HK-2 (cell line): ENCODE results near the gene VAV3.
"Not testable (repeated sequence)": the region's sequence is repeated elsewhere in the genome, so short reads cannot be mapped to it uniquely, and the experiment has no call there.

Source experiments
- DNase-seq: peaks from one replicate; pipeline ENCODE4 v3.0.0-alpha.2; 2018; ENCODE audit not compliant: unreplicated experiment

Gene VAV3

GRCh38 chr1:107741242-107741641 lies 223.7 kb downstream of the VAV3 start:
- DNase-seq: no peak

GRCh38 chr1:107740579-107740978 lies 224.4 kb downstream of the VAV3 start:
- DNase-seq: no peak

- no peak for DNase-seq
Measured at GRCh38 chr1:107739651-107740050, 225.3 kb downstream of the VAV3 start.

- DNase-seq: no peak
Measured at GRCh38 chr1:107739201-107739600, 225.8 kb downstream of the VAV3 start.

GRCh38 chr1:107733401-107733800 lies 231.6 kb downstream of the VAV3 start:
- not testable (repeated sequence) for DNase-seq

- DNase-seq: no peak
Measured at GRCh38 chr1:107727866-107728265, 237.1 kb downstream of the VAV3 start.

GRCh38 chr1:107726860-107727259 lies 238.1 kb downstream of the VAV3 start:
- DNase-seq: no peak

- DNase-seq: no peak
Measured at GRCh38 chr1:107724648-107725047, 240.3 kb downstream of the VAV3 start.

- not testable (repeated sequence) for DNase-seq
Measured at GRCh38 chr1:107720210-107720609, 244.8 kb downstream of the VAV3 start.

- DNase-seq: no peak
Measured at GRCh38 chr1:107710005-107710404, 255.0 kb downstream of the VAV3 start.

- no peak for DNase-seq
Measured at GRCh38 chr1:107707111-107707510, 257.9 kb downstream of the VAV3 start.

- DNase-seq: no peak
Measured at GRCh38 chr1:107706182-107706581, 258.8 kb downstream of the VAV3 start.

- DNase-seq: no peak
Measured at GRCh38 chr1:107704911-107705310, 260.1 kb downstream of the VAV3 start.

- DNase-seq: no peak
Measured at GRCh38 chr1:107702946-107703571, 261.9 kb downstream of the VAV3 start.

- DNase-seq: not testable (repeated sequence)
Measured at GRCh38 chr1:107700651-107701050, 264.3 kb downstream of the VAV3 start.

- DNase-seq: no peak
Measured at GRCh38 chr1:107698161-107698560, 266.8 kb downstream of the VAV3 start.

- DNase-seq: no peak
Measured at GRCh38 chr1:107695341-107695740, 269.6 kb downstream of the VAV3 start.

- DNase-seq: no peak
Measured at GRCh38 chr1:107692580-107693345, 272.2 kb downstream of the VAV3 start.

- DNase-seq: no peak
Measured at GRCh38 chr1:107691540-107691939, 273.4 kb downstream of the VAV3 start.

GRCh38 chr1:107690491-107690890 lies 274.5 kb downstream of the VAV3 start:
- DNase-seq: no peak

- DNase-seq: no peak
Measured at GRCh38 chr1:107689733-107690132, 275.2 kb downstream of the VAV3 start.

- DNase-seq: no peak
Measured at GRCh38 chr1:107689159-107689558, 275.8 kb downstream of the VAV3 start.
